Measurements from ENCODE around the gene H6PD.

H6PD gene

GRCh38 chr1:9316080-9316444 is 81.5 kb downstream of the H6PD start:
- peak overlapping the region; percentile 78 for H3K27ac Mint-ChIP-seq
- peaks cover 64% of the 10 kb centered on the region for H3K4me1 Mint-ChIP-seq (ENCODE audit: low read depth)
- intact Hi-C loops (cut with micrococcal nuclease): no loop called here
- H3K36me3 Mint-ChIP-seq (ENCODE audit: low read depth): no peaks in the 10 kb centered on the region
- peak overlapping the region; percentile 59 for H3K4me3 Mint-ChIP-seq
- no peaks in the 10 kb centered on the region for H3K9me3 Mint-ChIP-seq
- peaks cover 46% of the 10 kb centered on the region for H3K27me3 Mint-ChIP-seq

- no peak overlapping the region for H3K4me3 Mint-ChIP-seq
- peaks cover 47% of the 10 kb centered on the region for H3K27me3 Mint-ChIP-seq
- intact Hi-C loops (cut with micrococcal nuclease): no loop called here
- no peaks in the 10 kb centered on the region for H3K9me3 Mint-ChIP-seq
- H3K4me1 Mint-ChIP-seq (ENCODE audit: low read depth): peaks cover 69% of the 10 kb centered on the region
- no peaks in the 10 kb centered on the region for H3K36me3 Mint-ChIP-seq (ENCODE audit: low read depth)
- H3K27ac Mint-ChIP-seq: peak overlapping the region; percentile 78
These were observed 81.9 kb downstream of the H6PD start for GRCh38 chr1:9316512-9316911.

- Mint-ChIP-seq H3K4me3 (no peak overlapping the region), H3K9me3 (no peaks in the 10 kb centered on the region), H3K27ac (no peak overlapping the region), H3K36me3 (ENCODE audit: low read depth) (no peaks in the 10 kb centered on the region), H3K27me3 (peaks cover 49% of the 10 kb centered on the region), H3K4me1 (ENCODE audit: low read depth) (peaks cover 72% of the 10 kb centered on the region)
- intact Hi-C loops (cut with micrococcal nuclease): no loop called here
These were observed 82.5 kb downstream of the H6PD start for GRCh38 chr1:9317072-9317471.

GRCh38 chr1:9317591-9318417 is 83.2 kb downstream of the H6PD start:
- intact Hi-C loops (cut with micrococcal nuclease): no loop called here
- Mint-ChIP-seq H3K27ac (peak overlapping the region; percentile 10), H3K36me3 (ENCODE audit: low read depth) (no peaks in the 10 kb centered on the region), H3K27me3 (peaks cover 50% of the 10 kb centered on the region), H3K9me3 (no peaks in the 10 kb centered on the region), H3K4me3 (no peak overlapping the region), H3K4me1 (ENCODE audit: low read depth) (peaks cover 77% of the 10 kb centered on the region)

GRCh38 chr1:9319208-9319788 is 84.7 kb downstream of the H6PD start:
- H3K27me3 Mint-ChIP-seq: peaks cover 50% of the 10 kb centered on the region
- H3K9me3 Mint-ChIP-seq: no peaks in the 10 kb centered on the region
- H3K4me3 Mint-ChIP-seq: no peak overlapping the region
- no peak overlapping the region for H3K27ac Mint-ChIP-seq
- intact Hi-C loops (cut with micrococcal nuclease): no loop called here
- peaks cover 73% of the 10 kb centered on the region for H3K4me1 Mint-ChIP-seq (ENCODE audit: low read depth)
- H3K36me3 Mint-ChIP-seq (ENCODE audit: low read depth): no peaks in the 10 kb centered on the region

GRCh38 chr1:9319789-9320519 is 85.4 kb downstream of the H6PD start:
- Mint-ChIP-seq H3K4me1 (ENCODE audit: low read depth) (peaks cover 68% of the 10 kb centered on the region), H3K27me3 (peaks cover 48% of the 10 kb centered on the region), H3K9me3 (no peaks in the 10 kb centered on the region), H3K27ac (no peak overlapping the region), H3K36me3 (ENCODE audit: low read depth) (no peaks in the 10 kb centered on the region), H3K4me3 (peak overlapping the region; percentile 47)
- intact Hi-C loops (cut with micrococcal nuclease): no loop called here

All from dendritic cell treated with granulocyte-macrophage colony-stimulating factor and Interleukin-4, amounts not matched to agents 40 ng/mL and 50 ng/mL, for 4 days (primary cell).